Left renal cortex interstitium (tissue), 4 donors: ENCODE measurements around the gene TP63. TPM values are rescaled to one million over a fixed set of nuclear protein-coding genes. Genes with fewer than 3 reads are reported as not detected.
"Not testable (repeated sequence)": the region's sequence is repeated elsewhere in the genome, so short reads cannot be mapped to it uniquely, and the experiment has no call there.

Source experiments
- DNase-seq, 4 donors: peaks; one replicate each; pipeline ENCODE4 v3.0.0-alpha.2; 2013; ENCODE audit warnings: low read depth in 4 of 4, low spot score in 2 of 4, missing footprints in 1 of 4
- polyA plus RNA-seq, 4 donors: library from polyadenylated mRNA; unstranded; fragments of 120-200 nt; gene quantifications; one replicate each; pipeline ENCODE4 v1.2.1, GENCODE V29; 2013; ENCODE audit not compliant: insufficient read length in 4 of 4

The TP63 gene
- polyA plus RNA-seq, 4 donors, result 1.1 to 1.9 (median 1.7) TPM

DNA sequence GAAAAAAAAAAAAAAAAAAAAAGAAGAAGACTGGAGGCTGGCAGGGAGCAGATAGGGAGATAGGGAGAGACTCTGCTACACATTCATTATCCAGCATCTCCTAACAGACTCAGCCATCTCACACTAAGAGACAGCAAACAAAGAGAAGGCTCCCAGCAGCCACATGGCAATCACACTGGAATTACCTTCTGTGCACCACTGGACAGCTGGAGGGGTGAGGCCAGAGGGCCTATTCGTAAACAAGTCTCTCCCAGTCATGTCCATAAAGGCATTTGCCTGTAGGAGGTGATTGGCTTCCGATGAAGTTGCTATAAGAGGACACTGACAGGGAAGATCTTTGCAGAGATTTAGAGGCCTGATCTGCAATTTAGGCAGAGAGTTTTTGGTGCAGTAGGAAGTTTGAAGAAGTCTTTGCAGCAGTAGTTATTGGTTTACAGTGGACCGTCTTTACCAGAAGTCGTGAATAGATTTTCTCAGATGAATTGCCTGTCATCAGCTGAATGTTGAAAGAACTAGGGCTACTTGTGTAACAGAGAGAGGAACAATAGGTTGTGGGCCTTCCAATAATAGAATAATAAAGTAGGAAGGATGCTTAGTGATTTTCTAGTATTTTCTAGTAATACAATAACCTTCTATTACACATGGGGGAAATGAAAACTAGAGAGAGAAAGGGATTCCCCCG, 89.7 kb downstream of the TP63 start:
- DNase-seq, result no peak

DNA sequence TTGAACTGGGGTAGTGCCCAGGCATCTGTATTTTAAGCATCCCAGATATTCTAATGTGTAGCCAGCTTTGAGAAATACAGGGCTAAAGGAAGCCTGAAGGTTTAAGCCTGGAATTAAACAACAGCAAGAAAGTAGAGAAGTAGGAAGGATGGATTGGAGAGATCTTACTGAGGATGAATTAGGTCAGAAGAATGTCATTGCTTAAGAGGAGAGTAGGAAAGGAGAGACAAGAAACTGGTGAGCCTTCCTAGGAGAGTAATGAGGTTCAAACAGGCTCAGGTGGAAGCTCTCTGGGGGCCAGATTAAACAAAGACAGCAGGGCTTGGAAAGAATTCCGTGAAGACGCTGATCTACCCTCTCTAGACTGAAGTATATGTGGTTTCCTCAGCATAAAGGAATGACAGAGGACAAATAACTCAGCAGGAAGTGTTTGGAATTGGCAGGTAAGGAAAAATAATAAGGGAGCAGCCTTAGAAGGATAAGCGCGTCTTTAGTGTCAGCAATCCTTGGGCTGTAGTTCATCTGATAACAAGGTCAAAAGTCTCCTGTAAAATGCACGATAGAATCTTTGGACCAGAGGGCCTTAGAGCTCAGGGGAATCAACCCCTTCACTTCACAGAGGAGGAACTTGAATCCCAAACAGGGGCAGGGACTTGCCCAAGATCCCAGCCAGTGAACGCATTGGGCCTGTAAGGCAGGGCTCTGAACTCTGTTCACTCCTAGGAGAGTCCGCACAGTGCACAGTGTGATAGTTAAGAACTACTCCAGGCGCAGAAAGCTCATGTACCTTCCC, 90.9 kb downstream of the TP63 start:
- no peak for DNase-seq

DNA sequence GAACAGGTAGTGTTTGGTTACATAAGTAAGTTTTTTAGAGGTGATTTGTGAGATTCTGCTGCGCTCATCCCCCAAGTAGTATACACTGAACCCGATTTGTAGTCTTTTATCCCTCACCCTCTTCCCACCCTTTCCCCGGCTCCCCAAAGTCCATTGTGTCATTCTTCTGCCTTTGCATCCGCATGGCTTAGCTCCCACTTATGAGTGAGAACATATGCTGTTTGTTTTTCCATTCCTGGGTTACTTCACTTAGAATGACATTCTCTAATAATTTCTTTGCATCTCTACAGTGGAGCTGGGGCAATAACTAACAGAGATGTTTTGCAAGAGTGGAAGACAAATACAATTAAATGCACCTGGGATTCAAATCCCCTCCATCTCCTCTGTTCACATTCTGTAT, 93.2 kb downstream of the TP63 start:
- no peak for DNase-seq

DNA sequence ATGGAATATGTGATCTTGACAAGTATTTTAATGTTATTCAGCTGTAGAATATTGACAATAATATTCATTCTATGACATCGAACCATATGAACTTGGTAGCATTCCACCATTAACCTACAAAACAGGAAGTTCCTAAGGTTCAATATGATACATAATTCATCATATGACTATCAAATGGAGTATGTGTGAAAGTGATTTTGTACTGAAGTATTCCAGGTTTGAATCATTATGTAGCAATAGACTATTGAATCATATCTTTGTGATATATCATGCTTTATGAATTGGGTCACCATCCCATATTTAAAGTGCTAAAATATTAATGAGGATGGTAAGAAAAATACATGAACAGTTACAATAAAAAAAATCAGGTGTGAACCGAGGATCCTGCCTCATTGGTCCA, 95.1 kb downstream of the TP63 start:
- no peak for DNase-seq

DNA sequence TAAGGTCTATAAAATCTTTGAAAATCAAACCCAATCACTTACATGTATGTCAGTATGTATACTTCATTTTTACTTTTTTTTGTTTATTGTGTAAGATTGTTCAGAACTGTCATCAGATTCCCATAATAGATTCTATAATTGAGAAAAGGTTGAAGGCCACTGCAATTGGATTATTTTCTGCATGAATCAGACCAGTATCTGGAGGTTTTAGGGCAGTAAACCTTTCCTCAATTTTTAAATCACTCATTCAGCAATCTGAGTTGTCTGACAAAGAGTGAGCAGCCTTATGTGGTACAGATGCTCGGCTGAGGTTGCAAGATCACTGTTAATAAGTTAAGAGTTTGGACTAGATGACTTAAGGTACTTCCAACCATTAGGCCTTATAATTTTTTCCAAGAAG, 96.0 kb downstream of the TP63 start:
- DNase-seq, result no peak

DNA sequence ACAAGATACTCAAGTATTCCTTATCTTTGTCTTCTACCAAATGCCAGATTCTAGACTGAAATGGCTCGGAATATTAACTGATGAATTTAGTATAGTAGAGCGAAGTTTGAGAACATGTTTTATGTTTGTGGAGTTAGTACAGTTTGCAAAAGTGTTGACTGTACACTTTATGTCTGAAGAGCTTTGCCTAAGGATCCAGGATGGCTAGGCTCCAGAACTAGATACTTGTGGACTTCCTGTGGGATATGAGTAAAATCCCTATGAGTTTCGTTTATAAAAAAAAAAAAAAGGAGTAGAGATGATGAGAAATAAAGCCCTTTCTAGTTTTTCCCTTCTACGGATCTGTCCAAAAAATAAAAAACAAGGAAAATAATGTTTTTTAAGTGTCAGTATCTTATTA, 96.7 kb downstream of the TP63 start:
- DNase-seq, result no peak

DNA sequence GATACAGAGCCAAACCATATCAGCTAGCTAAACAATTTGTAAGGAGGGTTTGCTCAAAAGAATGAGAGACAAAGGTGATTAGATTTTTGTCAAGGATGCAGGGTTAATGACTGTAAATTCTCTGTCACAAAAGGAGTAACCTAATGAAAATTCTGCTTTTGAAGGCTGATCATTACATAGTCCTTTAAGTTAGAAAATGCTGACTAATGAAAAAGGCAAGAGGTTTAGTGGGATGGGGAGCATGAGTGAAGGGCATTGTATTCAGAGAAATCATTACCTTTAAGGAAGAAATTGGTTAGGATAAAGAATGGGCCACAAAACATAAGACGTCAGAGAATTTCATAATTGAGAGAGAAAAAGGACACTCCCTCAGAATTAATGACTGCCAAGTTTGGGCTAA, 97.7 kb downstream of the TP63 start:
- DNase-seq, result no peak

DNA sequence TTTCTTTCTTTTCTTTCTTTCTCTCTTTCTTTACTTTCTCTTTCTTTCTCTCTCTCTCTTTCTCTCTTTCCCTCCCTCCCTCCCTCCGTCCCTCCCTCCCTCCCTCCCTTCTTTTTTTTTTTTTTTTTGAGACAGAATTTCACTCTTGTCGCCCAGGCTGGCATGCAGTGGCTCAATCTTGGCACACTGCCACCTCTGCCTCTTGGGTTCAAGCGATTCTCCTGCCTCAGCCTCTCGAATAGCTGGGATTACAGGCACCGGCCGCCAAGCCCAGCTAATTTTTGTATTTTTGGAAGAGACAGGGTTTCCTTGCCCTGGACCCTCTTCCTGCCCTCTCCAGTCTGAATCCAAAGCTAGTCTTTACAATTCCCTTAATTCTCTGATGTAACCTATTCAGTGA, 102.9 kb downstream of the TP63 start:
- DNase-seq, result no peak

DNA sequence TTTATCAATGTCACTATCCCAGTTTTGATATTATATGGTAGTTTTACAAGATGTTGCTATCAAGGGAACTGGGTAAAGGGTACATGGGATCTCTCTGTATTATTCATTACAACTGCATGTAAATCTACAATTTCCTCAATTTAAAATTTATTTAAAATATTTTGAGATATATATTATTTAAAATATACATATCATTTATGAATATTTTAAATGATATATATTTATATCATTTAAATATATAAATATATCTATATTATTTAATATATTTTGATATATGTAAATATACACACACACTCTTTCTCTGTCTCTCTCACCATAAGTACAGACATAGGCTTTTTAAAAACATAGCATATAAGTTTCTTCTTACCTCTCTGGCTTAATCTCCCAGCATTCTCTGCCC, 104.7 kb downstream of the TP63 start:
- no peak for DNase-seq

DNA sequence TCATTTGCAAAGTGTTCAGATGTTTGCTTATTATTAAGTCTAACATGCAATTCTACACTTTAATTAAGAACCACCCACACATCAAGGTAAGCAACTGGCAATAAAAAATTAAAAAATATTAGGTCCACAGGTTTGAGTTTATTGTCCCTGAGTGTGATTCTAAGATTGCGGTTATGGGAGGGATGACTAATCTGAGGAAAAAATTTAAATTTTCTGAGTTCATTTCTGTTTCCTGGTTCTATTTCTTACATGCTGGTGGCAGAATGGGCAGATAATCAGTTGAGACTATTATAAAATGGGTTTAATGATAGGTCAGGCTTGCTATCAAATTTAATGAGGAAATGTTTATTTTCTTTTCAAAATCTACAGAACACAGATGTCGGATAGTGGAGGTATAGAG, 105.9 kb downstream of the TP63 start:
- no peak for DNase-seq

DNA sequence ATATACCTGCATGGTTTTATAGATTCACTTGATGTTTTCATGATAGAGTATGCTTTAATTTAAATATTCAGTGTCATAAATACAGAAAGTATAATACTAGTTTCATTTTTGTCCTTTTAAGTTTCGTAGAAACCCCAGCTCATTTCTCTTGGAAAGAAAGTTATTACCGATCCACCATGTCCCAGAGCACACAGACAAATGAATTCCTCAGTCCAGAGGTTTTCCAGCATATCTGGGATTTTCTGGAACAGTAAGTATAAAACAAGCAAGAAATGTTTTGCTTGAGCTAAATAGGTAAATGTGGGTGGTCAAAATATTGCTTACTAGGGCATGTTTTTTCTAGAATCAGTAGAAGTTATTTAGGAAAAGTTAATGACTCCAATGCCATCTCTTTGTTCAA, 106.4 kb downstream of the TP63 start:
- no peak for DNase-seq

DNA sequence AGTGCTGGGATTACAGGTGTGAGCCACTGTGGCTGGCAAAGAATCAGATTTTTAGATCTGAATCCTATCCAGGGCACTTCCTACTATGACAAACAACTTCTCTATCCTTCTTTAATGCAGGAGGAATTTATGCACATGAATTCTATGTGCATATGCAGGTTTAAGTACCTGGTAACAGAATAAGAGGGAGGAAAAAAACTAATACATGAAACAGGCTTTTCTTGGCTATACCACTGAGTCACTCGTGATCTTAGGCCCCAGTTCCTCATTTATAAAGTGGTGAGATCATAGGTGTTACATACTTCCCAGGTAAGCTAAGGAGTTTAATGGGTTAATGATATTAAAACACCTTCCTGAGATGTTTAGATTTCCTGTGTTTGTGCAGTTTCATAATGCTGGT, 108.2 kb downstream of the TP63 start:
- no peak for DNase-seq

DNA sequence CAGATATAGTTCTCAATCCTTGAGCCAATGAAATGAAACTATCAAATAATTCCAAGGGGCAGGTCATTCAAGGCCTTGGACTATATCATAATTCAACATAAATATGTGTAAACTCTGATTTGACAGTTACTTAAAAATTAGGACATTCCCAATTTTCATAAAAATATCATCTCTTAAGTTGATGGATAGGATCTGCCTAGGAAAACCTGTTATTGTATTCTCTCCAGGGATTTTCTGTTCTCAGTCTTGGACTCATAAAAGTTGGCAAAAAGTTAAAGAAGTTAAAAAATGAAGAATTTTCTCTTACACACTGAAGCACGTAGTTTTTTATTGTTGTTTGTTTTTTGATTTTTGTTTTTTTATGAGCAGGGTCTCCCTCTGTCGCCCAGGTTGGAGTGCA, 109.0 kb downstream of the TP63 start:
- DNase-seq, result no peak

DNA sequence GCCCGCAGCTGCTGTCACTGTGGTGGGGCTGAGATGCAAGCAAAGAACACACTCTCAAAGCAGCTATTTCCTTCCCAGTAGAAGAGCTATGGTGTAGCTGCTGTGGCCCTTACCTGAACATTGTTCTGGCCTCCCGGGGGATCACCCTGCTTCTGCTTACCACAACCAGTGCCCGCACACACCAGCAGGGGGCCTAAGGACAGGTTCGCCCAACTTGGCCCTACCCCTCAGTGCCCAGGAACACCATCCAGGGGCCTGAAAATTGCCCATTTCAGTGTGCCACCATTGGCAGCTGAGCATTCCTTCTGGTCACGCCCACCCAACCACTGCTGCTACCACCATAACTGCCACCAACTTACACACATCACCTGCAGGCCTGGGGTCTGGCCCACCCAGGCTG, 113.0 kb downstream of the TP63 start:
- DNase-seq, result no peak

DNA sequence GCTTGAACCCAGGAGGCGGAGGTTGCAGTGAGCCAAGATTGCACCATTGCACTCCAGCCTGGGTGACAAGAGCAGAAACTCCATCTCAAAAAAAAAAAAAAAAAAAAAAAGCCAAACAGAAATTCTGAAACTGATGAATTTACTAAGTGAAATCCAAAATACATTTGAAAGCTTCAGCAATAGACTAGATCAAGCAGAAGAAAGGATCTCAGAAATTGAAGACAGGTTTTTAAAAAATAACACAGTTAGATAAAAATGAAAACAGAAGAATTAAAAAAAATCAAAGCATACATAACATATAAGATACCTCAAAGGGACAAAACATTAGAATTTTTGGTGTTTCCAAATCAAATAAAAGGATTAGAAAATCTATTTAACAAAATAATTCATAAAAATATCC, 114.4 kb downstream of the TP63 start:
- DNase-seq, result no peak

DNA sequence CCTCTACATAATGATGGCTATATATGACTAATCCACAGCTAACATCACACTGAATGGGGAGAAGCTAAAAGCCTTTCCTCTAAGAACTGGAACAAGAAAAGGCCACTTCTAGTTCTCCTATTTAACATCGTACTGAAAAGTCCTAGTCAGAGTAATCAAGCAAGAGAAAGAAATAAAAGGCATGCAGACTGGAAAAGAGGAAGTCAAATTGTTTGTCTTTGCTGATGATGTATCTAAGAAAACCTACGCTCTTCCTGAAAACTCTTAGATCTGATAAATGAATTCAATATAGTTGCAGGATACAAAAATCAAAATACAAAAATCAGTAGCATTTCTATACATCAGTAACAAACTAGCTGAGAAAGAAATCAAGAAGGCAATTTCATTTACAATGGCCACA, 116.9 kb downstream of the TP63 start:
- DNase-seq, result no peak

DNA sequence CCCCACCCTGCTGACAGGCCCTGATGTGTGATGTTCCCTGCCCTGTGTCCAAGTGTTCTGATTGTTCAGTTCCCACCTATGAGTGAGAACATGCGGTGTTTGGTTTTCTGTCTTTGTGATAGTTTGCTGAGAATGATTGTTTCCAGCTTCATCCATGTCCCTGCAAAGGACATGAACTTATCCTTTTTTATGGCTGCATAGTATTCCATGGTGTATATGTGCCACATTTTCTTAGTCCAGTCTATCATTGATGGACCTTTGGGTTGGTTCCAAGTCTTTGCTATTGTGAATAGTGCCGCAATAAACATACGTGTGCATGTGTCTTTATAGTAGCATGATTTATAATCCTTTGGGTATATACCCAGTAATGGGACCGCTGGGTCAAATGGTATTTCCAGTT, 119.8 kb downstream of the TP63 start:
- DNase-seq, result not testable (repeated sequence)

DNA sequence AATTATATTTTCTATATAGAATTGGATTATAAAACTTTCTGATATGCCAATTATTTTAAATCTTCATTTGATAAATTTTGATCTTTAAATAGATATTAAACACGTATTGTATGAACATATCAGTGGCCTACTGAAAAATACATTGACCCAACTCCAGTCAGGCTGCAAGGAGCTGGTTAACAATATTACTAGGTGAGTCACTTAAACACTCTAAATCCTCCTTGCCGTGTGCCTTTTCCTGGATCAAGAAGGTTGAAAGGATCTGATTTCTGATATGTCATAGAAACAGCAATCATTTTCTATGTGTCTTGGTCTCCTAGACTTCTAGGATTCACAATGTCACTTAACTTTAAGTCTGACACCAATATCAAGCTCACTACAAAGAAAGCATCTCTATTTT, 123.2 kb downstream of the TP63 start:
- DNase-seq, result no peak

DNA sequence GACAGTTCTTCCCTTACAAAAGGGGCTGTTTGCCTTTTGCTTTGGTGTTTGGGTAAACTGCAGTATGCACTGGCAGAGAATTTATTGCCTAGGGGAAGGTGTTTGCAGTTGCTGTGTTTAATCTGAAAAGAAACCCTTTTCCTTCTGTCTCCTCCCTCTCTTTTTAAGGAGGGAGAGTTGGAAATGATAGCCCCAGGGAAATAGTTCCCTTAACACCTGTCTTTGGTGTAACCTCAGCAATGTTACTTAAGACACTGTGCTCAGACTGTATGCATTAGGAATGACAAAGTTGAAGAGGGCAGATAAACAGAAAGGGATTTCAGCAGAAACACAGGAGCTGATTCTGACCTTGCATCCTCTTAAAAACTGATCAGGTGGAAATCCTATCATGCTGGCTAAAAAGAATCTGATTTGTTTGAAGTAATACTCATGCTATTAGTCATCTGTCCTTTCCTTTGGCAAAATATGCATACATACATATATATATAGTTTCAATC, 125.4 kb downstream of the TP63 start:
- DNase-seq, result no peak

DNA sequence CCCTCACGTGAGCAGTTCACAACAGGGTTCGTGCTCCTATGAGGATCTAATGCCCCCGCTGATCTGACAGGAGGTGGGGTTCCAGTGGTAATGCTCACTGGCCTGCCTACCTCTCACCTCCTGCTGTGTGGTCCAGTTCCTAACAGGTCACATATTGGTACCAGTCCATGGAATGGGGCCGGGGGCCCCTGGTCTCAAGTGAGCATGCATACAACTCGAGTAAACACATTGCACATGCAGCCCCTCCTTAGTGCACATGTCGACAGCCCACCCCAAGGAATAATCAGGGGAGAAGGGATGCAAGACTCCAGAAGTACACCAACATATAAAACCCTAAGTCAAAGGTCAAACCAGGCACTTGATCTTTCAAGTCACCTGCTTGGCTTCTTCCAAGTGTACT, 127.0 kb downstream of the TP63 start:
- no peak for DNase-seq

DNA sequence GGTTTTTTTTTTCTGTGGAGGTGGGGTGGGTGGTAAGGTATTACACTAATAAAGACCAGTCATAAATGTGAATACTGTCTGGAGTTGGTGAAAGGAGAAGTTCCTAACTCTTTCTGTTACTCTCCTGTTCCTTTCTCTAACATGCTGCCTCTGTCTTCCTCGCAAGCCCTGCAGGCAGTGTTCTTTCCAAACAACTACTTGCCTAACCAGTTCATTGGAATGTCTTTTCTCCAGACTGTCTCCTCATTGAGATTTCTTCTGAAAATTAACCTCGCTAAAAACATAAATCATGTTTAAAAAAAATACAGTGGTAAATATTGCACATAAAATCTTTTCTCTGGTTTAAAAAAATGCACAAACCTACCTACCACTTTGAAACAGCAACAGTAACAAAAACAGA, 135.2 kb downstream of the TP63 start:
- no peak for DNase-seq

DNA sequence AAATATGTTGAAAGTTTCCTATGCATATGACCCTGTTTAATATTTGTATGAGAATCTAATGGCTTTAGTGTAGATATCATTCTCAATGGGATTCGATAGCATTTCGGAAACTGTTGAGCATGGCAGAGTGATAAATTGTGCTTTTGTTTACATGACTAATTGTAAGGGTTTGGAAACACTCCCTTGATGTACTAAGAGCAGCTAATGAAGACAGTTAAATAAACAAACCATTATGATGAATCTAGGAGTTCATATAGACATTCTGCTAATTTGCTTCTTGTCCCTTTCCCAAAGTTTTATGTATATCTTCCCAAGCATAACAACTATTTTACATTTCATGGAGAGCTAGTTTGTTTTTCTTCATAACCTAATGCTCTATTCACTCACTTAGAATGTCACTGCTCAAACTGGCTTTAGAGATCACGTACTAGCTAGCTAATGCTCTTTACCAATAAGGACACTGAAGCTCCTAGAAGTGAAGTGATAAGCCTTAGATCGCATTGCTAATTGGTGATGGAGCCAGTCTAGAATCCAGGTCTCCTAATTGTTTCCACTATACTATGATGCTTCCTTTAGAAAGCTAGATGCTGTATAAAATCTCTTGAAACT, 140.8 kb downstream of the TP63 start:
- no peak for DNase-seq
